Ovary (tissue), 9 donors: Measurements from ENCODE around the gene FMNL2. TPM values are rescaled to one million over a fixed set of nuclear protein-coding genes. Genes with fewer than 3 reads are reported as not detected.

ENCODE experiments used
- DNase-seq, 5 donors: peaks; one replicate each; pipeline ENCODE4 v3.0.0-alpha.2; 2019 to 2020
- H3K27ac ChIP-seq, 2 donors: fragments of 200-600 bp; one replicate each; pipeline versions ENCODE4 v1.5.1 to v1.8.0; 2019 to 2022
- H3K27me3 ChIP-seq: fragments of 200-600 bp; one replicate; pipeline ENCODE4 v1.8.0; 2022
- H3K36me3 ChIP-seq: fragments of 200-600 bp; sonication (generic); one replicate; pipeline ENCODE4 v1.5.1; 2019
- H3K4me1 ChIP-seq: one replicate; pipeline ENCODE4 v1.8.1; 2013; ENCODE audit warnings: mild to moderate bottlenecking, moderate library complexity; ENCODE audit not compliant: insufficient read depth
- H3K4me3 ChIP-seq: fragments of 200-600 bp; sonication (generic); one replicate; pipeline ENCODE4 v1.5.1; 2017
- H3K9me3 ChIP-seq, 2 donors: fragments of 200-600 bp in 1 of 2; sonication (generic) in 1 of 2; one replicate each; pipeline versions ENCODE4 v1.5.1 to v1.8.1; 2013 to 2019; ENCODE audit warnings: mild to moderate bottlenecking in 1 of 2, moderate library complexity in 1 of 2
- CTCF ChIP-seq, 3 donors: fragments of 450-650 bp in 2 of 3; fragments of 200-600 bp in 1 of 3; IDR thresholded peaks; one replicate each; pipeline versions ENCODE4 v1.5.1 to v1.8.0; 2016 to 2022; ENCODE audit warnings: antibody characterized with exemption in 3 of 3, mild to moderate bottlenecking in 1 of 3
- EP300 ChIP-seq: sonication (generic); formaldehyde crosslinking; IDR thresholded peaks from one replicate; pipeline ENCODE4 v1.6.1; 2017; ENCODE audit warnings: antibody characterized with exemption
- POLR2A ChIP-seq: fragments of 450-650 bp; IDR thresholded peaks from one replicate; pipeline ENCODE4 v1.6.1; 2017; ENCODE audit warnings: antibody characterized with exemption, mild to moderate bottlenecking, moderate library complexity
- WGBS, 3 donors: extraction: QIAGEN DNeasy Blood & Tissue Kit in 1 of 3; methylation state at CpG; one replicate each; pipeline versions ENCODE4 v1.1.5 to v1.1.7; 2013 to 2017; 5-methylcytosine and 5-hydroxymethylcytosine counted together
- intact Hi-C, 4 donors: fragments of 100-400 bp; cut with DNase I; formaldehyde crosslinking; loops; one replicate each; pipeline versions ENCODE4 v1.11.0 to v1.15.1; 2022 to 2023
- polyA plus RNA-seq, 2 donors: library from polyadenylated mRNA; stranded (reverse); fragments of 200-250 nt in 1 of 2; fragments of 350-450 nt in 1 of 2; fragmentation: Illumina TruSeq in 1 of 2; extraction: RNeasy Lipid Tissue Mini Kit (QIAGEN cat#74804) in 1 of 2; gene quantifications; one replicate each; pipeline ENCODE4 v1.2.3, GENCODE V29; 2013 to 2014
- total RNA-seq, 7 donors: library from RNA; depleted of rRNA in 2 of 7; stranded (reverse); fragments of >200 nt in 2 of 7; fragmentation: NEBNext Ultra II Directional in 3 of 7; extraction: Animal tissue kit (Norgen Biotek cat#: 25700) in 3 of 7; gene quantifications; one replicate each; pipeline versions ENCODE4 v1.1.0 to v1.2.4, GENCODE V29; 2016 to 2023
- donor health status: DM: no; HTN: no; CAD: no; lungs with moderate emphysema.
- donor health status: DM: no; HTN: no; CAD: no.
- donor health status: Bipolar disorder and iron deficiency.
- donor health status: DM: yes; HTN: yes; CAD: no.
- donor health status: DM: no; HTN: no; CAD: no.
- donor health status: DM: yes; HTN: yes; CAD: no.

The FMNL2 gene
- total and polyA plus RNA-seq, 9 donors: 30.3 to 89.1 (median 51.3) TPM

- H3K9me3 ChIP-seq: no peaks in the 10 kb centered on the region
- DNase-seq: no peak
- TF ChIP-seq POLR2A (no peak), EP300 (no peak), CTCF (IDR thresholded peaks at IDR 0.05) (no peak)
- H3K4me1 ChIP-seq: peaks cover 2% of the 10 kb centered on the region
- H3K4me3 ChIP-seq: no peak overlapping the region
- H3K27me3 ChIP-seq: no peaks in the 10 kb centered on the region
- 61 to 65% (median 65%) methylated on average over 3 of the region's 3 CpGs for WGBS, 3 donors
- H3K27ac ChIP-seq: no peak overlapping the region
- intact Hi-C loops: no loop called here
- no peaks in the 10 kb centered on the region for H3K36me3 ChIP-seq
Observed at GRCh38 chr2:152348388-152348787, 13.4 kb downstream of the FMNL2 start.

- Histone ChIP-seq H3K4me1 (peaks cover 2% of the 10 kb centered on the region), H3K9me3 (no peaks in the 10 kb centered on the region), H3K27ac (no peak overlapping the region), H3K36me3 (no peaks in the 10 kb centered on the region), H3K27me3 (no peaks in the 10 kb centered on the region), H3K4me3 (no peak overlapping the region)
- DNase-seq: no peak
- no peak for TF ChIP-seq CTCF (IDR thresholded peaks at IDR 0.05)
- intact Hi-C loops: no loop called here
- WGBS, 3 donors: 65 to 78% (median 74%) methylated on average over 1 of the region's 1 CpG
Observed at GRCh38 chr2:152349416-152349815, 14.4 kb downstream of the FMNL2 start.

DNA sequence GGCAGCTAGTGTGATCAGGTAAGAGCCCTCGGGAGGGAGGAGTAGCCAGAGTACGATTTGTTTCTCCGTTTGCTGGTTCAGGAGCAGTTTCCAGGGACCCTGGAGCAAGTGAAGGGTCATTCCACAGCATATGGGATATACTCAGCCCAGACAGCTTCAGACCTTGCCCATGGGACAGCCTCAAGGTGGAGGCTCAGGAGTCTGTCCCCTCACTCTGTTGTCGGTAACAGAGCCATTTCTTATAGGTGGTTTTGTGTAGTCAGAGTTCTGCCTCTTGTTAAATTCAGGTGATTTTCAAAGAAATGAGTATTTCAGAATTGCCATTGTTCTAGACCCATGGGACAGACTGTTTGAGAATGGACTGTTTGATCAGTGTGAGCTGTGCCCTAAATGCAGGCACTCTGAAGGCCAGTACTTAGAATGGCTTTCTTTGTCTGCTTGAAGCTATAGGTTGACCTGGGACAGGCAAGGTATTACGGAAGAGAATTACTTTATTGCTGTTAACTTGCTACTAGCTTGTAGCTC is 15.2 kb downstream of the FMNL2 start:
- no peak for DNase-seq
- no peaks in the 10 kb centered on the region for H3K27me3 ChIP-seq
- H3K9me3 ChIP-seq: no peaks in the 10 kb centered on the region
- intact Hi-C loops: no loop called here
- no peak overlapping the region for H3K4me3 ChIP-seq
- peaks cover 2% of the 10 kb centered on the region for H3K4me1 ChIP-seq
- H3K27ac ChIP-seq: no peak overlapping the region
- 90 to 93% (median 92%) methylated on average over 5 of the region's 5 CpGs for WGBS, 3 donors
- no peaks in the 10 kb centered on the region for H3K36me3 ChIP-seq
- TF ChIP-seq POLR2A (no peak), CTCF (IDR thresholded peaks at IDR 0.05) (no peak), EP300 (no peak)

DNA sequence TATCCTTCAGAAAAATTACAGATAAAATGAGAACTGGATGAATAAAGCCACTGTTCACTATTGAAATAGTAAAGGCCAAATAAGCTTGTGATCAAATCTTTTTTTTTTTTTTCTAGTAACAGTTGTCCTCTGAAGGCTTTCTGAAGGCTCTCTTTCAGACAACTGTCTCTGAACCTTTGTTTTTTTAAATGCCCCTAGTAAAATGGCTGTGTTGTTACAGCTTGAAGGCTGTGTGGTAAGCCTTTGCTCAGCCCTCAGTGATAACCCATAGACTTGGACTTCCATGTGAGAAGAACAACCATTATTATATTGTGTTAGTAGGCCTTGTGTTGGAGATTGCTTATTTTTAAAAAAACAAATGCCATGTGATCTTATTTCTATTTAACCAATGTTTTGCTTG is 17.6 kb downstream of the FMNL2 start:
- H3K36me3 ChIP-seq: no peaks in the 10 kb centered on the region
- H3K27ac ChIP-seq: no peak overlapping the region
- no peaks in the 10 kb centered on the region for H3K9me3 ChIP-seq
- DNase-seq: no peak
- no peak for TF ChIP-seq EP300
- TF ChIP-seq POLR2A: no peak
- no peak for TF ChIP-seq CTCF (IDR thresholded peaks at IDR 0.05)
- H3K4me3 ChIP-seq: no peak overlapping the region
- intact Hi-C loops: no loop called here
- H3K4me1 ChIP-seq: peaks cover 2% of the 10 kb centered on the region
- H3K27me3 ChIP-seq: no peaks in the 10 kb centered on the region

DNA sequence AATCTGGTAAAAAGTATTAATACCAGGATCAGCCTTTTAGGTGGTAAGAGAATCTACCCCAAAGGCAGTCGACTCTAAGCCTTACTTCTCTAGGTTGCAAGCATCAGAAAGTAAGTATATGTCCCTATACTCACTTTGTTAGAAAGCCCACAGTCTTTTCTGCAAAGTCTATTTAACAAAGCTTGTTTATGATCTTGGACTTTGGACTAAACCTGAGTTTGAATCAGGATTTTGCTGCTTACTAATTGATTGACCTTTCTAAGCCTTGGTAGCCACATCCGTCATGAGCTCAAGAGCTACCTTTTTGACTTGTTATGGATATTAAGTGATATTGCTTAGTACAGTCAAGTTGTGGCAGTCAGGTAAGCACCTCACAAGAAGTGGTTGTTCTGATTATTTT is 18.4 kb downstream of the FMNL2 start:
- Histone ChIP-seq H3K27ac (no peak overlapping the region), H3K27me3 (no peaks in the 10 kb centered on the region), H3K36me3 (no peaks in the 10 kb centered on the region), H3K4me1 (no peaks in the 10 kb centered on the region), H3K4me3 (no peak overlapping the region), H3K9me3 (no peaks in the 10 kb centered on the region)
- intact Hi-C loops: no loop called here
- WGBS, 3 donors: 97 to 100% (median 97%) methylated on average over 2 of the region's 2 CpGs
- no peak for DNase-seq
- TF ChIP-seq POLR2A: no peak
- no peak for TF ChIP-seq CTCF (IDR thresholded peaks at IDR 0.05)
- TF ChIP-seq EP300: no peak
